Stimulated activated CD4-positive, alpha-beta T cell treated with anti-CD3 and anti-CD28 coated beads, TNF-alpha, amount 100 ng/mL, for 24 hours (primary cell): ENCODE measurements around the gene ATAD3C.
"Not testable (repeated sequence)": the region's sequence is repeated elsewhere in the genome, so short reads cannot be mapped to it uniquely, and the experiment has no call there.

Source experiments
- DNase-seq, 3 experiments: peaks; one replicate each; pipeline ENCODE4 v3.0.0-alpha.2; 2020; ENCODE audit warnings: low read depth in 3 of 3

Gene ATAD3C

GRCh38 chr1:1442069-1442770 is 7.3 kb upstream of the ATAD3C start:
- DNase-seq: no peak

- not testable (repeated sequence) for DNase-seq
Observed at GRCh38 chr1:1446631-1447030, 2.9 kb upstream of the ATAD3C start.

GRCh38 chr1:1450616-1451015 is 1.1 kb downstream of the ATAD3C start:
- not testable (repeated sequence) for DNase-seq

- no peak for DNase-seq
Observed at GRCh38 chr1:1451696-1452364, 2.3 kb downstream of the ATAD3C start.

GRCh38 chr1:1452365-1452739 is 2.9 kb downstream of the ATAD3C start:
- not testable (repeated sequence) for DNase-seq

GRCh38 chr1:1452882-1453281 is 3.4 kb downstream of the ATAD3C start:
- no peak for DNase-seq

GRCh38 chr1:1454286-1455056 is 5.0 kb downstream of the ATAD3C start:
- not testable (repeated sequence) for DNase-seq

- DNase-seq: no peak
Observed at GRCh38 chr1:1455366-1455884, 5.9 kb downstream of the ATAD3C start.

- DNase-seq: not testable (repeated sequence)
Observed at GRCh38 chr1:1455934-1456333, 6.4 kb downstream of the ATAD3C start.

GRCh38 chr1:1456683-1457255 is 7.3 kb downstream of the ATAD3C start:
- not testable (repeated sequence) for DNase-seq

GRCh38 chr1:1459156-1459555 is 9.7 kb downstream of the ATAD3C start:
- DNase-seq: not testable (repeated sequence)

- not testable (repeated sequence) for DNase-seq
Observed at GRCh38 chr1:1459711-1460110, 10.2 kb downstream of the ATAD3C start.

GRCh38 chr1:1460540-1461130 is 11.1 kb downstream of the ATAD3C start:
- DNase-seq: no peak

GRCh38 chr1:1461721-1462317 is 12.3 kb downstream of the ATAD3C start:
- DNase-seq: no peak

- DNase-seq: no peak
Observed at GRCh38 chr1:1462318-1462966, 13.0 kb downstream of the ATAD3C start.

- no peak for DNase-seq
Observed at GRCh38 chr1:1463312-1463711, 13.8 kb downstream of the ATAD3C start.

GRCh38 chr1:1468196-1468985 is 18.9 kb downstream of the ATAD3C start:
- DNase-seq: not testable (repeated sequence)

GRCh38 chr1:1470626-1471388 is 21.3 kb downstream of the ATAD3C start:
- peak in 1 of 3 experiments; percentile 12 for DNase-seq
